PC-9 (cell line): ENCODE measurements around the gene BIK.

ENCODE experiments used
- EZH2 ChIP-seq: fragments of 200-600 bp; sonication (generic); IDR thresholded peaks from 2 replicates; pipeline ENCODE4 v1.8.0; 2017; ENCODE audit warnings: antibody characterized with exemption, low read depth
- TF ChIP-seq, protein P1 (sequence below): fragments of 200-600 bp; sonication (generic); conservative IDR thresholded peaks from 2 replicates; pipeline ENCODE4 v1.6.1; 2017; ENCODE audit warnings: mixed run types, antibody characterized with exemption, mild to moderate bottlenecking, moderate library complexity

DNA sequence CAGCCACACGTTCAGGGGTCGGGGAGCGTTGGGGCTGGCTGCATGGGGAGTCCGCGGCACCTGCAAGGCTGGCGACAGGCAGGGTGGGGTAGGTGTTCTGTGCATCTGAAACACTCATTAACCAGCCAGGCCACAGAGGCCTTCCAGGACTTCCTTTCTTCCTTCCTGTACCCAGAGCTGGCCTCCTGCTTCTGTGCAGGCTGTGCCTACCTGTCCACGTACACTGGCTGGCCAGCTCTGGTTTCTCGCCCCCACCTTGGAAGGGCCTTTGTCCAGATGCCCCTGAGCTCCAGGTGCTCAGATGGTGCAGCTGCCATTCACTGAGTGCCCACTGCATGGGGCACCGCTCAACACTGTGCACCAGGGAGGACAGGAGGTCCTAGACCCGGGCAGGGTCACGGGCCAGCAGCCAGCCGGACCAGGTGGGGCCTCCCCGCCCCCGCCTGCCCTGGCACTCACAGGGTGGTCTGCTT is 60.5 kb downstream of the BIK start:
- TF ChIP-seq, protein P1, sequence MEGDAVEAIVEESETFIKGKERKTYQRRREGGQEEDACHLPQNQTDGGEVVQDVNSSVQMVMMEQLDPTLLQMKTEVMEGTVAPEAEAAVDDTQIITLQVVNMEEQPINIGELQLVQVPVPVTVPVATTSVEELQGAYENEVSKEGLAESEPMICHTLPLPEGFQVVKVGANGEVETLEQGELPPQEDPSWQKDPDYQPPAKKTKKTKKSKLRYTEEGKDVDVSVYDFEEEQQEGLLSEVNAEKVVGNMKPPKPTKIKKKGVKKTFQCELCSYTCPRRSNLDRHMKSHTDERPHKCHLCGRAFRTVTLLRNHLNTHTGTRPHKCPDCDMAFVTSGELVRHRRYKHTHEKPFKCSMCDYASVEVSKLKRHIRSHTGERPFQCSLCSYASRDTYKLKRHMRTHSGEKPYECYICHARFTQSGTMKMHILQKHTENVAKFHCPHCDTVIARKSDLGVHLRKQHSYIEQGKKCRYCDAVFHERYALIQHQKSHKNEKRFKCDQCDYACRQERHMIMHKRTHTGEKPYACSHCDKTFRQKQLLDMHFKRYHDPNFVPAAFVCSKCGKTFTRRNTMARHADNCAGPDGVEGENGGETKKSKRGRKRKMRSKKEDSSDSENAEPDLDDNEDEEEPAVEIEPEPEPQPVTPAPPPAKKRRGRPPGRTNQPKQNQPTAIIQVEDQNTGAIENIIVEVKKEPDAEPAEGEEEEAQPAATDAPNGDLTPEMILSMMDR, result no peak
- TF ChIP-seq EZH2, result no peak
